Smooth muscle cell (in vitro differentiated cells): Measurements from ENCODE around the gene ABLIM2. TPM values are rescaled to one million over a fixed set of nuclear protein-coding genes. Genes with fewer than 3 reads are reported as not detected.

Experiments
- DNase-seq: peaks from one replicate; lab custom pipeline; 2025; ENCODE audit not compliant: unreplicated experiment; lab: John Stamatoyannopoulos, UW
- H2AFZ ChIP-seq: fragments of 200-600 bp; sonication (generic); 2 replicates; pipeline ENCODE4 v1.6.0; 2016; ENCODE audit warnings: antibody characterized with exemption, low read depth, mild to moderate bottlenecking
- H3F3A ChIP-seq: fragments of 200-600 bp; sonication (generic); 2 replicates; pipeline ENCODE4 v1.6.0; 2017; ENCODE audit warnings: antibody characterized with exemption, low read depth
- H3K27ac ChIP-seq: fragments of 200-600 bp; sonication (generic); 2 replicates; pipeline ENCODE4 v1.5.1; 2016; ENCODE audit warnings: low read depth, mild to moderate bottlenecking
- H3K27me3 ChIP-seq: fragments of 200-600 bp; sonication (generic); 2 replicates; pipeline ENCODE4 v1.6.1; 2016; ENCODE audit warnings: low read depth, mild to moderate bottlenecking
- H3K36me3 ChIP-seq: fragments of 200-600 bp; sonication (generic); 2 replicates; pipeline ENCODE4 v1.5.1; 2016; ENCODE audit warnings: low read depth
- H3K4me1 ChIP-seq: fragments of 200-600 bp; sonication (generic); 2 replicates; pipeline ENCODE4 v1.5.1; 2016; ENCODE audit warnings: low read depth
- H3K4me2 ChIP-seq: fragments of 200-600 bp; sonication (generic); 2 replicates; pipeline ENCODE4 v1.6.0; 2016; ENCODE audit warnings: mild to moderate bottlenecking
- H3K4me3 ChIP-seq: fragments of 200-600 bp; sonication (generic); 2 replicates; pipeline ENCODE4 v1.5.1; 2016; ENCODE audit warnings: mild to moderate bottlenecking
- H3K79me2 ChIP-seq: fragments of 200-600 bp; sonication (generic); 2 replicates; pipeline ENCODE4 v1.6.0; 2016; ENCODE audit warnings: low read depth, mild to moderate bottlenecking
- H3K9ac ChIP-seq: fragments of 200-600 bp; sonication (generic); 2 replicates; pipeline ENCODE4 v1.6.0; 2016; ENCODE audit warnings: low read depth
- H3K9me3 ChIP-seq: fragments of 200-600 bp; sonication (generic); replicated peaks from 2 replicates; pipeline ENCODE4 v1.5.1; 2016; ENCODE audit warnings: low read depth
- H4K20me1 ChIP-seq: fragments of 200-600 bp; sonication (generic); 2 replicates; pipeline ENCODE4 v1.6.0; 2016; ENCODE audit warnings: low read depth
- CTCF ChIP-seq: fragments of 200-600 bp; sonication (generic); IDR thresholded peaks from 2 replicates; pipeline ENCODE4 v1.5.1; 2017; ENCODE audit warnings: borderline replicate concordance, mild to moderate bottlenecking, antibody characterized with exemption; ENCODE audit not compliant: insufficient read depth, poor library complexity, severe bottlenecking
- WGBS: methylation state at CpG from one replicate; pipeline ENCODE4 v1.1.7; 2016; ENCODE audit warnings: low lambda C conversion rate; 5-methylcytosine and 5-hydroxymethylcytosine counted together
- polyA plus RNA-seq: library from polyadenylated mRNA; unstranded; fragments of >200 nt; fragmentation: Nextera tagmentation; extraction: Ambion mirVana; gene quantifications from 2 replicates; pipeline ENCODE4 v1.2.1, GENCODE V29; 2016
- total RNA-seq: library from RNA; depleted of rRNA; stranded (reverse); fragments of >200 nt; gene quantifications from 2 replicates; pipeline ENCODE4 v1.2.3, GENCODE V29; 2014

ABLIM2 gene
- total and polyA plus RNA-seq, 2 experiments from 2014 or later = 0.08 TPM; not detected in 1

DNA sequence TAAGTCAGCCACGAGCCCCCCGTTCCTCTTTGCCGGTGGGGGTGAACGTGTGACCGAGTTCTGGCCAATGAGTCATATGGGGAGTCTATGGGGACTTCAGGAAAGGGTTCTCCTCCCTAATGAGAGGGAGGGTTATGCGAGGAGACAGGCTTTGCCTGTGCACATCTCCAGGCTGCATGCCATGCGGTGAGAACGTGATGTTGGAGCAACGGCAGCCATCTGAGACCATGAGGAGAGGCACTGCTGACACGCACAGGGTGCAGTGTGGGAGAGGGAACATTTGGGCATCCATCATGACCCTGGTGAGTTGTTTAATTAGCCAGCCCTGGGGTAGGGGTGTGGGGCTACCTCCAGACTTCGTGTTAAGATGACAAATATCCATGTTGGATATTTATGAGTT is 55.8 kb downstream of the ABLIM2 start:
- Histone ChIP-seq H2AFZ (no peak overlapping the region), H3K27me3 (peaks cover 16% of the 10 kb centered on the region), H3K79me2 (no peaks in the 10 kb centered on the region), H3F3A (no peaks in the 10 kb centered on the region), H3K9ac (no peak overlapping the region), H3K4me3 (no peak overlapping the region), H4K20me1 (no peaks in the 10 kb centered on the region), H3K9me3 (no peaks in the 10 kb centered on the region), H3K27ac (no peak overlapping the region), H3K36me3 (no peaks in the 10 kb centered on the region), H3K4me1 (peaks cover 7% of the 10 kb centered on the region), H3K4me2 (no peak overlapping the region)
- WGBS = 93% methylated on average over 11 of the region's 11 CpGs
- DNase-seq = no peak
- TF ChIP-seq CTCF = no peak

- no peak for TF ChIP-seq CTCF
- Histone ChIP-seq H4K20me1 (no peaks in the 10 kb centered on the region), H3K9me3 (no peaks in the 10 kb centered on the region), H3K27ac (no peak overlapping the region), H3K27me3 (peaks cover 16% of the 10 kb centered on the region), H3K4me1 (peaks cover 7% of the 10 kb centered on the region), H3F3A (no peaks in the 10 kb centered on the region), H3K4me2 (no peak overlapping the region), H3K9ac (no peak overlapping the region), H3K36me3 (no peaks in the 10 kb centered on the region), H3K4me3 (no peak overlapping the region), H3K79me2 (no peaks in the 10 kb centered on the region), H2AFZ (no peak overlapping the region)
- 79% methylated on average over 3 of the region's 3 CpGs for WGBS
- no peak for DNase-seq
These were observed 56.6 kb downstream of the ABLIM2 start for GRCh38 chr4:8102076-8102355.

DNA sequence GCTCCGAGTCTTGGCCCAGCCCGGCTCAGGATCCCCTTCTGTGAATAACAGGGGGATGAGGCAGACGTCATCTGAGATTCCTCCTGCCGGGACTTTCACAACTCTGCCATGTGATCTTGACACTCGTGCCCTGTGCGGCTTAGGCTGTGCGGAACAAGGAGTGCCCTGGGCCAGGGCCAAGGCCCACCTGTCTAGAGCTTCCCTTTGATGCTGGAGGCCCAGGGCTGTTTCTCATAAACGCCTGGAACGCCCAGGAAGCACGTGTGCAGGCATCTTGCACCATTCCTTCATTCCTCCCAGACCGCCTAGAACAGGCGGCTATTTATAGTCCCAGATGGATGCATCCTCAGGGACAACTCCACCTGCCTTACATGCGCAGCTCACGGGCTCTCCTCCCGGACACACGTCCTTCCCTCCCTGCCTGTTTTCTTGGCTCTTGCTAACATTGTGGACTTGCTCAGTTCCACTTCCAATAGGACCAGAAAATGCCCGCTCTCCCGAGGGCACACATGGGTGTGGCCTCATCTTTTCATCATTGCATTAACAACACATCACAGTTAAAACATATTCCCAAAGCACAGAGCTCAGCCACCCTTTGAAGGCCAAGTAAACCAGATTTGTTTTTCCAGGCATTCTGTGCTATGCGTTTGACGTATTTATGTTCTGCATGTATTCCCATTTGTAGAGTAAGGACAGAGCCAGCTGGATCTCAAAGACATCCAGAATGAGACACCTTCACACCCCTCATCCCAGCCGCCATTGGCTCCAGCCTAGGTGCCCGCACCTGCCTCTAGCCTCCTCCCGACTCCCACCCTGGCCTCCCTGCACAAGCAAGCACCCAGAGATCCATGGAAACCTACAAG is 57.2 kb downstream of the ABLIM2 start:
- Histone ChIP-seq H3K4me1 (peaks cover 7% of the 10 kb centered on the region), H3K27me3 (peaks cover 16% of the 10 kb centered on the region), H3K9me3 (no peaks in the 10 kb centered on the region), H4K20me1 (no peaks in the 10 kb centered on the region), H3K36me3 (no peaks in the 10 kb centered on the region), H3K79me2 (no peaks in the 10 kb centered on the region), H2AFZ (no peak overlapping the region), H3K27ac (no peak overlapping the region), H3K4me3 (no peak overlapping the region), H3K9ac (no peak overlapping the region), H3K4me2 (no peak overlapping the region), H3F3A (no peaks in the 10 kb centered on the region)
- TF ChIP-seq CTCF = no peak
- no peak for DNase-seq
- WGBS = 88% methylated on average over 23 of the region's 23 CpGs

GRCh38 chr4:8099981-8100464 is 58.6 kb downstream of the ABLIM2 start:
- Histone ChIP-seq H3K4me1 (peaks cover 3% of the 10 kb centered on the region), H3K27ac (no peak overlapping the region), H3K9ac (no peak overlapping the region), H3K79me2 (no peaks in the 10 kb centered on the region), H3K9me3 (no peaks in the 10 kb centered on the region), H3F3A (no peaks in the 10 kb centered on the region), H3K36me3 (no peaks in the 10 kb centered on the region), H4K20me1 (no peaks in the 10 kb centered on the region), H2AFZ (no peak overlapping the region), H3K4me3 (no peak overlapping the region), H3K27me3 (peaks cover 13% of the 10 kb centered on the region), H3K4me2 (no peak overlapping the region)
- 89% methylated on average over 4 of the region's 4 CpGs for WGBS
- no peak for TF ChIP-seq CTCF
- no peak for DNase-seq
